Fibroblast of skin of scalp (primary cell): ENCODE data around the gene INS.
"Not testable (repeated sequence)": the region's sequence is repeated elsewhere in the genome, so short reads cannot be mapped to it uniquely, and the experiment has no call there.

ENCODE experiments used
- DNase-seq: peaks from one replicate; pipeline ENCODE4 v3.0.0-alpha.2; 2013

The INS gene

GRCh38 chr11:2180789-2181370 is 19.9 kb upstream of the INS start:
- no peak for DNase-seq

- DNase-seq: no peak
These were observed 19.3 kb upstream of the INS start for GRCh38 chr11:2180347-2180746.

- no peak for DNase-seq
These were observed 18.5 kb upstream of the INS start for GRCh38 chr11:2179516-2179915.

GRCh38 chr11:2178906-2179494 is 18.0 kb upstream of the INS start:
- DNase-seq: peak; percentile 66

GRCh38 chr11:2178055-2178773 is 17.2 kb upstream of the INS start:
- DNase-seq: not testable (repeated sequence)

GRCh38 chr11:2177076-2177475 is 16.1 kb upstream of the INS start:
- no peak for DNase-seq

- DNase-seq: no peak
These were observed 15.4 kb upstream of the INS start for GRCh38 chr11:2176389-2176900.

GRCh38 chr11:2175659-2176058 is 14.7 kb upstream of the INS start:
- peak; percentile 75 for DNase-seq

GRCh38 chr11:2174361-2174760 is 13.4 kb upstream of the INS start:
- DNase-seq: no peak

- DNase-seq: no peak
These were observed 12.8 kb upstream of the INS start for GRCh38 chr11:2173761-2174160.

- no peak for DNase-seq
These were observed 12.2 kb upstream of the INS start for GRCh38 chr11:2173150-2173693.

- no peak for DNase-seq
These were observed 11.7 kb upstream of the INS start for GRCh38 chr11:2172676-2173075.

GRCh38 chr11:2171591-2172003 is 10.6 kb upstream of the INS start, which contains the start of gene TH:
TH (minus strand) TSS chr11:2171815; CDS start chr11:2171786, 29 bp downstream.
- no peak for DNase-seq

GRCh38 chr11:2169626-2170570 is 8.9 kb upstream of the INS start:
- no peak for DNase-seq

GRCh38 chr11:2169005-2169378 is 8.0 kb upstream of the INS start:
- no peak for DNase-seq

GRCh38 chr11:2168286-2169004 is 7.4 kb upstream of the INS start:
- no peak for DNase-seq

GRCh38 chr11:2167141-2168045 is 6.4 kb upstream of the INS start:
- no peak for DNase-seq

- DNase-seq: no peak
These were observed 5.3 kb upstream of the INS start for GRCh38 chr11:2166091-2166851.

- DNase-seq: no peak
These were observed 4.6 kb upstream of the INS start for GRCh38 chr11:2165571-2165970.
